Activated CD4-positive, alpha-beta T cell treated with anti-CD3 and anti-CD28 coated beads, Interleukin-2, amount 50 U/mL, for 1 hour (primary cell): Measurements from ENCODE around the gene ZWINT.

Experiments used
- DNase-seq: peaks from one replicate; pipeline ENCODE4 v3.0.0-alpha.2; 2020

Gene ZWINT

GRCh38 chr10:56360967-56361612 lies at the start of gene ZWINT:
ZWINT (minus strand) TSS chr10:56361259; CDS start chr10:56361236, 23 bp downstream.
- peak; percentile 91 for DNase-seq

- DNase-seq: no peak
Measured at GRCh38 chr10:56383806-56384205, 22.7 kb upstream of the ZWINT start.

- DNase-seq: no peak
Measured at GRCh38 chr10:56370217-56371113, 9.4 kb upstream of the ZWINT start.

GRCh38 chr10:56360583-56360966 lies 484 bp downstream of the ZWINT start:
- no peak for DNase-seq

- no peak for DNase-seq
Measured at GRCh38 chr10:56359837-56360236, 1.2 kb downstream of the ZWINT start.

GRCh38 chr10:56357018-56357417 lies 4.0 kb downstream of the ZWINT start:
- DNase-seq: no peak

- DNase-seq: no peak
Measured at GRCh38 chr10:56351909-56352630, 9.0 kb downstream of the ZWINT start.

GRCh38 chr10:56349611-56350010 lies 11.4 kb downstream of the ZWINT start:
- no peak for DNase-seq

- DNase-seq: no peak
Measured at GRCh38 chr10:56348101-56348500, 13.0 kb downstream of the ZWINT start.

GRCh38 chr10:56346845-56347415 lies 14.1 kb downstream of the ZWINT start:
- DNase-seq: no peak

GRCh38 chr10:56341612-56342011 lies 19.4 kb downstream of the ZWINT start:
- no peak for DNase-seq

GRCh38 chr10:56329961-56330360 lies 31.1 kb downstream of the ZWINT start:
- DNase-seq: no peak

GRCh38 chr10:56327118-56327517 lies 33.9 kb downstream of the ZWINT start:
- DNase-seq: no peak

- no peak for DNase-seq
Measured at GRCh38 chr10:56319386-56319785, 41.7 kb downstream of the ZWINT start.

- no peak for DNase-seq
Measured at GRCh38 chr10:56318816-56319215, 42.2 kb downstream of the ZWINT start.

- DNase-seq: no peak
Measured at GRCh38 chr10:56317603-56318002, 43.5 kb downstream of the ZWINT start.

- no peak for DNase-seq
Measured at GRCh38 chr10:56316603-56317002, 44.5 kb downstream of the ZWINT start.
